Colonic mucosa (tissue), 4 donors: Measurements from ENCODE around the gene NCAPG2. TPM values are rescaled to one million over a fixed set of nuclear protein-coding genes. Genes with fewer than 3 reads are reported as not detected.
A peak's percentile ranks its signal among the peaks of the same experiment; 100 is the strongest.

ENCODE experiments used
- DNase-seq: peaks from one replicate; pipeline ENCODE4 v3.0.0-alpha.2; 2020
- H3K27ac ChIP-seq: fragments of 200-600 bp; one replicate; pipeline ENCODE4 v1.8.0; 2021
- H3K27me3 ChIP-seq: fragments of 200-600 bp; one replicate; pipeline ENCODE4 v1.8.0; 2021
- H3K36me3 ChIP-seq: fragments of 200-600 bp; one replicate; pipeline ENCODE4 v1.8.0; 2021
- H3K4me1 ChIP-seq: fragments of 200-600 bp; one replicate; pipeline ENCODE4 v1.8.0; 2021; ENCODE audit warnings: mild to moderate bottlenecking
- H3K4me3 ChIP-seq: fragments of 200-600 bp; one replicate; pipeline ENCODE4 v1.8.0; 2021
- H3K9ac ChIP-seq, 2 donors: one replicate each; pipeline ENCODE4 v1.7.0; 2013; ENCODE audit warnings: control low read depth in 2 of 2, low read depth in 2 of 2, low read length in 2 of 2
- H3K9me3 ChIP-seq: fragments of 200-600 bp; one replicate; pipeline ENCODE4 v1.8.0; 2021
- CTCF ChIP-seq: fragments of 200-600 bp; IDR thresholded peaks from one replicate; pipeline ENCODE4 v1.8.0; 2022; ENCODE audit warnings: antibody characterized with exemption, mild to moderate bottlenecking
- intact Hi-C: fragments of 100-400 bp; cut with DNase I; formaldehyde crosslinking; loops from one replicate; pipeline ENCODE4 v1.14.1; 2022
- total RNA-seq, 2 donors: library from RNA; stranded (reverse); fragmentation: NEBNext Ultra II Directional in 1 of 2; extraction: Animal tissue kit (Norgen Biotek cat#: 25700) in 1 of 2; gene quantifications; one replicate each; pipeline ENCODE4 v1.2.1, GENCODE V29; 2021
- donor health status: healthy.
- donor health status: DM: no; HTN: no; CAD: no.
- donor health status: DM: no; HTN: no; CAD: no.

NCAPG2 gene
- total RNA-seq, 2 donors from 2014 or later, result 15.0 to 48.4 TPM

DNA sequence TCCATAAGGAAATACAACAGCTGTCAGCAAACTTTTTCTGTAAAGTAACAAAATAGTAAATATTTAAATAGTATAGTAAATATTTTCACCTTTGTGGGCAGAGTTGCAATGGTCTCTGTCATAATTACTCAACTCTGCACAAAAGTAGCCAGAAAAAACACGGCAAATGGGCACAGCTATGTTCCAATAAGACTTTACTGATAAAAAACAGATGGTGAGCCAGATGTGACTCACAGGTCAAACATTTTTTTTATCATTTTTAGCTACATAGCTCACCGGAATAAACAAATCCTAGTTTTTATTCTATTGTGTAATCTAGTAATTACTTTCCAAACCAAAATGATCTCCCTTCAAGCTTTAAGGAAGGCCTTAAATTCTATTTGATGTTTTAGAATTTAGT is 55.3 kb downstream of the NCAPG2 start:
- no peak for TF ChIP-seq CTCF
- Histone ChIP-seq H3K4me3 (no peak overlapping the region), H3K36me3 (no peaks in the 10 kb centered on the region), H3K4me1 (no peaks in the 10 kb centered on the region), H3K27ac (no peak overlapping the region), H3K9ac (no peak overlapping the region), H3K27me3 (no peaks in the 10 kb centered on the region), H3K9me3 (no peaks in the 10 kb centered on the region)
- no peak for DNase-seq
- intact Hi-C loops, result no loop called here

DNA sequence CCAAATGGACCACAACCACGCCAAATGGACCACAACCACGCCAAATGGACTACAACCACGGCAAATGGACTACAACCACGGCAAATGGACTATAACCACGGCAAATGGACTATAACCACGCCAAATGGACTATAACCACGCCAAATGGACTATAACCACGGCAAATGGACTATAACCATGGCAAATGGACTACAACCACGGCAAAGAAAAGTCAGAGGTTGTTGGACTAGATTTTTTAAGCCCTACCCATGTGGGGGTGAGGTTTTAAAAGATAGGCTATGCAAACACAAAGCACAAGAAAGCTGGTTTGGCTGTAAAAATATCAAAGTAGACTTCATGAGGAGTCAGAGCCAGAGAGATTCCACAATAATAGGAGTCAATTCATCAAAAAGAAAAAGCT is 55.8 kb downstream of the NCAPG2 start:
- Histone ChIP-seq H3K27me3 (no peaks in the 10 kb centered on the region), H3K36me3 (no peaks in the 10 kb centered on the region), H3K9ac (no peak overlapping the region), H3K4me3 (no peak overlapping the region), H3K4me1 (no peaks in the 10 kb centered on the region), H3K9me3 (no peaks in the 10 kb centered on the region), H3K27ac (no peak overlapping the region)
- DNase-seq, result no peak
- intact Hi-C loops, result no loop called here
- no peak for TF ChIP-seq CTCF

DNA sequence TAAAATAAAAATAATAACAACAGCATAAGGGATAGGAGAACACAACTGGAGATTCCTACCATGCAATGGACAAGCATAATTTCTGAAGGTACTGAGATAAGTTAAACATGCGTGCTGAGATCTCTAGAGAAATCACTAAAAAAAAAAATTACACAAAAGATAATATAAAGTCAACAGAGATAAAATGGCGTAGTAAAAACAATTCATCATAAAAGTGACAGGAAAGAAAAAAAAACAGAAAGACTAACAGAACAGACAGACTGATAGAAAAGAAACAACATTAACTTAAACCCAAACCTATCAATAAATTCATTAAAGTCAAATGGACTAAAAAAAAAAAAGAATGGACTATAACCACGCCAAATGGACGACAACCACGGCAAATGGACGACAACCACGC is 56.4 kb downstream of the NCAPG2 start:
- Histone ChIP-seq H3K36me3 (no peaks in the 10 kb centered on the region), H3K9ac (no peak overlapping the region)
- intact Hi-C loops, result no loop called here

DNA sequence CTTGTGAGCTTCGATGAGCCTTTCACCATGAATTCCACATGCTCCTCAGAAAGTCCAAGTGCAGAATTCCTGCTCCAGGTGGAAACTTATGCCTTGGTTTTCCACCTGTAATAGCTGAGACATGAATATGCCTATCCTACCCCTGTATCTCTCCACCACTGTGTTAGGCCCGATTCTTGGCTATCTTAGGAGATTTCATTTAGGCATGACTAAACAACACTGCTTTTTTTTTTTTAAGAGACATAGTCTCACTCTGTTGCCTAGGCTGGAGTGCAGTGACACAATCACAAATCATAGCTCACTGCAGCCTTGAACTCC is 57.2 kb downstream of the NCAPG2 start:
- DNase-seq, result no peak
- peak; percentile 6 for TF ChIP-seq CTCF
- H3K36me3 ChIP-seq, result no peaks in the 10 kb centered on the region
- no peaks in the 10 kb centered on the region for H3K4me1 ChIP-seq
- no peak overlapping the region for H3K27ac ChIP-seq
- no peak overlapping the region for H3K4me3 ChIP-seq
- no peaks in the 10 kb centered on the region for H3K9me3 ChIP-seq
- H3K27me3 ChIP-seq, result no peaks in the 10 kb centered on the region
- no peak overlapping the region for H3K9ac ChIP-seq
- intact Hi-C loops, result no loop called here

More for the DNA sequence above, 56.4 kb downstream of the NCAPG2 start:
- no peak for TF ChIP-seq CTCF
- no peak for DNase-seq
- no peaks in the 10 kb centered on the region for H3K9me3 ChIP-seq
- no peaks in the 10 kb centered on the region for H3K4me1 ChIP-seq
- H3K27ac ChIP-seq, result no peak overlapping the region
- no peak overlapping the region for H3K4me3 ChIP-seq
- H3K27me3 ChIP-seq, result no peaks in the 10 kb centered on the region

DNA sequence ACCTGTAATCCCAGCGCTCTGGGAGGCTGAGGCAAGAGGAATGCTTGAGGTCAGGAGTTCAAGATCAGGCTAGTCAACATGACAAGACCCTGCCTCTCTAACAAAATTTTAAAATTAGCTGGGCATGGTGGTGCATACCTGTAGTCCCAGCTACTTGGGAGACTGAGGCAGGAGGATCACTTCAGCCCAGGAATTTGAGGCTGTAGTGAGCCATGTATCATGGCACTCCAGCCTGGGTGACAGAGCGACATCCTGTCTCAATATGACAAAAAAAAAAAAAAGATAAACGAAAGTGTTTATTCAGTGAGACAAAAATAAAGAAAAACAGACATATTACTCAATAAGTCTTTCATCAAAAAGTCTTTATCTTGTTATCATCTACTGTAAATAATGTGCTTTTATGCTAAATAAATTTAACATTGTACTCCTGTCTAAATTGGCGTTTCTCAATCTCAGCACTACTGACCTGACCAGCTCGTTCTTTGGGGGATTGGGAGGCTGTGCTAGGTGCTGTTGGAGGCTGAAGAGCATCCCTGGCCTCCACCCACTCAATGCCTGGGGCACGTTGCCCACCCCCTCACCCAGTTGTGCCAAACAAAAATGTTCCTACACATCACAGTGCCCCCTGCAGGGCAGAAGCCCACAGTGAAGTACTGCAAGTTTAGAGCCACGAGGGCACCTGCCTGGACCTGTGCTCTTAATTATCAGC is 57.7 kb downstream of the NCAPG2 start:
- no peaks in the 10 kb centered on the region for H3K9me3 ChIP-seq
- no peaks in the 10 kb centered on the region for H3K27me3 ChIP-seq
- TF ChIP-seq CTCF, result peak; percentile 21
- H3K36me3 ChIP-seq, result no peaks in the 10 kb centered on the region
- intact Hi-C loops, result no loop called here
- no peak overlapping the region for H3K4me3 ChIP-seq
- H3K9ac ChIP-seq, result no peak overlapping the region
- DNase-seq, result no peak
- H3K27ac ChIP-seq, result no peak overlapping the region
- H3K4me1 ChIP-seq, result no peaks in the 10 kb centered on the region
